Hepatic stellate cell (primary cell): ENCODE measurements around the gene CACNA1A.
"Not testable (repeated sequence)": the region's sequence is repeated elsewhere in the genome, so short reads cannot be mapped to it uniquely, and the experiment has no call there.

Experiments used
- DNase-seq: peaks from one replicate; pipeline ENCODE4 v3.0.0; 2011; ENCODE audit warnings: low spot score

Gene CACNA1A

DNA sequence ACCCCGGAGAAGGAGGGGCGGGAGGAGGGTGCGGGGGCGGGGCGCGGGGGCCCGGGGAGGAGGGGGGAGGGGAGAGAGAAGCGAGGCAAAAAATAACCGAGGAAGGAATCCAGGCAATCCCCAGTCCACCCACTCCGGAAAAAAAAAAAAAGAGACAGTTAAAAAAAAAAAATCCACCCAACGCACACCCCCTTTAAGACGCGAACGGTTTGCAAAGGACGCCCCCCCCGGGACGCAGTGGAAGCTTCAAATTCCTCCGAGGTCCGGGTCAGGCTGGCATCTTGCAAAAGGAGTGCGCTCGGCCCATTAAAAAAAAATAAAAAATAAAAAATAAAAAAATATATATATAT lies at the start of gene CACNA1A:
TSS of gene CACNA1A (minus strand) at position 9 of the 350 bp plus-strand sequence. CDS start 255 bp downstream, outside the sequence.
- DNase-seq, result peak; percentile 40

DNA sequence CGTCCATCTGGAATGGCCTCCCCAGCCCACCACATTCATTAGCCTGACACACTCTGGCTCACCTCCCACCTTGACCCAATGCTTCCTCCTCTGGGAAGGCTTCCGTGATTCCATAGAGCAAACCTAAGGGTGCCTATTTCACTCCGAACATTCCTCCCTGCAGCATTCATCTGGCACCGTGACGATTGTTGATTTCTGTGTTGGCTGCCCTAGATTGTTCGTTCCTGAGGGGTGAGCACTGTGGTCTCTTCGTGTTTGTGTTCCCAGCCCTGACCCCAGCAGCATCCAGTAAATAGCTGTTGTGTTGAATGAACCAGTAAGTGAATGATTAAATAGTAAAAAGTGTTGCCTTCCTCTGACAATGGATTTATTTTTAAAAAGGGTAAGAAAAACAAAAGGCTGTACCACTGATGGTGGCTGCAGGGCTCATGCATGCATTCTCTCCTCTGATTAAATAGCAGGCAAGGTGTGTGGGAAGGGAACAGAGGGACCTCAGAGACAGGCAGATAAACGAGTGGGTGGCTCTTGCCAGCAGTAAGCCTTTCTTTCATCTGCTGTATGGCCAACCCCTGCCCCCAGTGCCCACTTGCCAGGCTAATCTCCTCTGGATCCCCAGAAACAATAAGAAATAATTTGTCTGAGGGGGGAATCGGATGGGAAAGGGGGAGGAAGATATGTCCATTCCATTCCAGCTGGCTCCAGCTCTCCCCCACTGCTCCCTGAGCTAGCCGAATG lies 48.4 kb upstream of the CACNA1A start:
- no peak for DNase-seq

DNA sequence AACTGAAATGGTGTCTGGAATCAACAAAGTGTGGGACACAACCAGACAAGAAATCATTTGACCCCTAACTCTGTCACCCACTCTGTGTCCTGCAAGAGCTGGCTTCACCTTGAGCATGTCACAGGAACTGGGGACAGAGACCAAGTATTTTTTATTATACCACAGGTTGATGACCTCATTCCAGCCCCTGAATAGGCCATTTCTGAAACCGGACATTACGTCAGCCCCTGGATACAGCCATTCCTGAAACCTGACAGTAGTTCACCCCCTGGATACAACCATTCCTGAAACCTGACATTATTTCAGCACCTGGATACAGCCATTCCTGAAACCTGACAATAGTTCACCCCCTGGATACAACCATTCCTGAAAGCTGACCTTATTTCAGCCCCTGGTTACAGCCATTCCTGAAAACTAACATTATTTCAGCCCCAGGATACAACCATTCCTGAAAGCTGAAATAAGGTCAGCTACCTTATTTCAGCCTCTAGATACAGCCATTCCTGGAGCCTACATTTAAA lies 47.7 kb upstream of the CACNA1A start:
- no peak for DNase-seq

DNA sequence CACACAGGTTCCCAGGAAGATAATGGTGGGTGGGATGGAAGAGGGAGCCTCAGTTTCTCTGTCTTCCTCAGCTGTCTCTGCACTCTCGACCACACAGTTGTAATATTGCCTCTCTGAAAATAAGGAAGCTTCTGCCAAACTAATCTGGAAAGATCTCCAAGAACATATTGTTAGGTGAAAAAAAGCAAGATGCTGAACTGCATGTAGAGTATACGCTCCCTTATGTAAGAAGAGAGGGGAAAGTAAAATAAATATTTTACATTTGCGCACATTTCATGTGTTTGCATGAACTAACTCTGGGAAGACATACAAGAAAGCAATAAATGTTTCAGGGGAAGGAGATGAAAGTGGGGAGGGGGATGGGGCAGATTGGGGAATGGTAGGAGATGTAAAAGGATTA lies 41.9 kb upstream of the CACNA1A start:
- no peak for DNase-seq

DNA sequence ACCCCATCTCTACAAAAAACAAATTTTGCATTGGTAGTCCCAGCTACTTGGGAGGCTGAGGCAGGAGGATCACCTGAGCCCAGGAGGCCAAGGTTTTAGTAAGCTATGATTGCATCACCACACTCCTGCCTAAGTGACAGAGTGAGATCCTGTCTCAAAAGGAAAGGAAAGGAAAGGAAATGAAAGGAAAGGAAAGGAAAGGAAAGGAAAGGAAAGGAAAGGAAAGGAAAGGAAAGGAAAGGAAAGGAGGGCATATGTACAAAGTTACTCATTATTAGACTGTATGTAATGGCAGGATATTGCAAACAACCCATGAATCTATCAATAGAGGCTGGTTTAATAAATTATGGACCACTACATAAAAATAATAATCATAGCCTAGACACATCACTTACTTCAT lies 40.8 kb upstream of the CACNA1A start:
- DNase-seq, result no peak

- DNase-seq, result no peak
These were observed 38.1 kb upstream of the CACNA1A start for GRCh38 chr19:13544423-13544822.

- no peak for DNase-seq
These were observed 35.3 kb upstream of the CACNA1A start for GRCh38 chr19:13541554-13541953.

DNA sequence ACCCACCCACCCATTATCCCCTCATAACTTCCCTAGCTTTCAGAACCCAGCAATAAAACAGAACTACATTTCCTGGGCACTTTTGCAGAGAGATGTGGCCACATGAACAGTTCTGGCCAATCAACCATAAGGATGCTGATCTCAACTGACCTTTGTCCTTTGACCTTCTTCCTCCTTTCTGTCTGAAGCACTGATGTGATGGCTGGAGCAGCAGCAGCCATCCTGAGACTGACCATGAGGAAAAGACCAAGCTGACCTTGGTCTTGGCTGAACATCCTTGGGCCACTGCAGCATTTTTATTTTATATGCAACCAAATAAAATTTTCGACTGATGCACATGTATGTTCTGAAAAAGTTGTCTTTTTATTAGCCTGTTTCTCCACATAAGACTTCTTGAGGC lies 33.1 kb upstream of the CACNA1A start:
- no peak for DNase-seq

- no peak for DNase-seq
These were observed 32.4 kb upstream of the CACNA1A start for GRCh38 chr19:13538601-13539253.

GRCh38 chr19:13537454-13537853 lies 31.2 kb upstream of the CACNA1A start:
- no peak for DNase-seq

DNA sequence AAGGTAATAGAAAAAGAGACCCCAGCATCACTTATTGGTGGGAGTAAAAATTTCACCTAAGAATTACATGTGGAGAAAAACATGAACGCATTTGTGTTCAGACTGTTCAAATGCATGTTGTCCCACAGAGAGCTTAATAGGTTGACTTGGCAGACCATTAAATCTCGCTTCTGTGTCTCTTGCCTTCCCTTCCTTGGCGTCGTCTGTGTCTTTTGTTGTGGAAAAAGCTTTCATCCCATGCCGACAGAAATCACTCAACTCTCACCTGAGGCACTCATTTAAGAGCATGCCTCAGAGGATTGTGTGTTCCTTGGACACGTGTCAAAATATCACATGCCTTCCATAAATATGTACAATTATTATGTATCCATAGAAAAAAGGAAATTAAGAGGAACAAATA lies 24.4 kb upstream of the CACNA1A start:
- DNase-seq, result no peak

GRCh38 chr19:13529721-13530120 lies 23.4 kb upstream of the CACNA1A start:
- not testable (repeated sequence) for DNase-seq

GRCh38 chr19:13526552-13526951 lies 20.3 kb upstream of the CACNA1A start:
- DNase-seq, result no peak

DNA sequence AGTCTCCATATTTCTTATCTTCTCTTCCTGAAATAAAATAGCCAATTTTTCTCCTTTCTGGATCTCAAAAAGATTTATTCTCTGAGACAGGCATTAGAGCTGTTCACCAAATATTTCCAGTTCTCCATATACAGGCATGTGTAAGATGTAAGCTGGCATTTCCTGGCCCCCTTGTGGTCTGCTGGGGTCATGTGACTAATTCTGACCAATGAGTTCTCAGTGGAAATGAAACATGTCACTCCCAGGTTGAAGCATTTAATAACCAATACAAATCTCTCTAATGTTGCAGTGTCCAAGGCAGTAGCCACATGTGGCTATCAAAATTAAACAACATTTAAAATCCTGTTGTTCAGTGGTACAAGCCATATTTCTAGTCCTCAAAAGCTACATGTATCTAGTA lies 14.8 kb upstream of the CACNA1A start:
- DNase-seq, result no peak

DNA sequence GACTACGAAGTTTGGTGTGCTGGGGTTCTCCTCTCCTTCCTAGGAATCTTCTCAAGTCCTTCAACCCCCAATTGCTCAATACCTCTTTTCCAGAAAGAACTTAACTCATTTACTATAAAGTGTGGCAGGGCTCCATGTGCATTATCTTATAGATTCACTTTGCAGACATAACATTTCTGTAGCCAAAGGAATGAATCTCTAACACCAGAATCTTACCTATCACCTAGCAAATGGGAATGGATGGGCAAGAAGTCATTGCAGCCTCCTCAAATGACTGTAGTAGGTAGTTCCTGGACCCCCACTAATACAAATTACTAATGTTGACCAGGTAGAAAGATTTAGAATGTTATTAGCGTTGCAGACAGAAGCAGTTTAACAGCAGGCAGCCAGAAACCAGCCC lies 5.7 kb upstream of the CACNA1A start:
- DNase-seq, result no peak

GRCh38 chr19:13507053-13507611 lies 853 bp upstream of the CACNA1A start:
- DNase-seq, result peak; percentile 27

DNA sequence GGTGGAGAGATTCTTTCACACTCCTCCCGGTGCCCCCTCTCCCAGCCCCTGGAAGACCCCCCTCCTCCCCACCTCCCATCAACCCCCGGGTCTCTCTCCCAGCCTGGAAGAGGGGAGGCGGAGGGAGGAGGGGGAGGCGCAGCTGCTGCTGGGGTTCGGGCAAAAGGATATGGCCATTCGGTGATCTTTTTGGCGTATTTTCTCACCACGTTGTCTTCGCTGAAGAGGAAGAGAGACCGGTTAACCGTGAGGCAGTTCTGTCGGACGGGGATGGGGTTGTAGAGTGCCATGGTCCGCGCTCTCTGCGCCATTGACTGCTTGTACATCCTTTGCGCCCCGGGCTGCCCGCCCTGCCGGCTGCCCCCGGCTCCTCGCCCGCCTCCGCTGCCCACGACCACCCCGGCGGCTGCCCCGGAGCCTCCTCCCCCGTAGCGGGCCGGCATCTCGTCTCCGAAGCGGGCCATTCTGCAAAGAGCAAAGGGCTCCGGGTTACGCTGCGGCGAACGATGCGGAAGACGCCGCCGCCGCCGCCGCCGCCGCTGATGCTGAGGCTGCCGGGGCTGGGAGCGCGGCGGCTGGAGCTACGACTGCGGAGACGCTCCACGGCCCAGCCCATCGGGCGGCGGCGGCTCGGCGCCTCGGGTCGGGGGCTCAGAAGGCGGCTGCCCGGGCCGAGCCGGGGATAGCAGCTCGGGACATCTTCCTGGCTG lies 363 bp downstream of the CACNA1A start:
- DNase-seq, result peak; percentile 59

- DNase-seq, result no peak
These were observed 1.0 kb downstream of the CACNA1A start for GRCh38 chr19:13505164-13505695.

GRCh38 chr19:13503570-13504235 lies 2.6 kb downstream of the CACNA1A start:
- DNase-seq, result no peak

DNA sequence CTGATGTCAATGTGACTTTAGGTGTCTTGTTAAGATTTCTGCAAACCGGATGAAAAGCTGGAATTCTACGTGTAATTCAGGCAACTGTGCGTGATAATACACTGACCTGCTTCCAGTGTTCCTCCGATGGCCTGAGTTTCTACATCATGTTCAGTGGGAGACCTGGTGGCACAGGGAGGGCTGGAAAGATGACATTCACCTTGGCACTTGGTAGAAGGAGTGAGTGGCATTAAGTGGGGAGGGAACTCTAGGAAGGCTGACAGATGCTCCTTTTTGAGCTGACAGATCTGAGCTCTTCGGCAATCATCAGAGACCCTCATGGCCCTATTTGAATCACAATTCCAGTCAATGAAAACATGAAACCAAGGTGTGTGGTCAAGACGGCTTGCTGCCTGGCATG lies 4.0 kb downstream of the CACNA1A start:
- no peak for DNase-seq

DNA sequence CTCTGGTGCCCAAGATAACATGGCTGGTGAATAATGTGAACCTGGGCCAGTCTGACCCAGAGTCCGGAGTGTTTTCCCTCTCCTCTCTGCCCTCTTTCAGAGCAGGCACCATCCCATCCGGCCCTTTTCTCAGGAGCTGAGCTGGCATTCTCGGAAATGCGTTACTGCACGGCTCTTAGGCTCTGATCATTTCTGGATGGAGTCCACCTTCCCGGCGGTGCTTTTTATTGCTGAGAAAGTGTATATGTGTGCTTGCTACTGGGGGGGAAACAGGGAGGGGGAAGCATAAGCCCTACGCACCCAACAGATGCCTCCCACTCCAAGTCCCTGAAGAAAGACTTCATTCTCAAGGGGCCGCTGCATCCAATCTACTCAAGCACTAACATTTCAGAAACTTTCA lies 6.6 kb downstream of the CACNA1A start:
- DNase-seq, result no peak
